Measurements from ENCODE around the gene RABGAP1L.

- no peak for TF ChIP-seq CTCF (IDR thresholded peaks at IDR 0.05)
- no peak for TF ChIP-seq POLR2A (IDR thresholded peaks at IDR 0.05)
Measured at GRCh38 chr1:174659823-174660222, 500.5 kb downstream of the RABGAP1L start.

All from Peyer's patch (tissue), 4 donors.